OCI-LY1 (cell line): Measurements from ENCODE around the gene WNK2.
A peak's percentile ranks its signal among the peaks of the same experiment; 100 is the strongest.

Experiments used
- H2AFZ ChIP-seq: fragments of 200-600 bp; sonication (generic), shearing (Covaris generic); 2 replicates; pipeline ENCODE4 v1.6.0; 2014; ENCODE audit warnings: antibody characterized with exemption, mild to moderate bottlenecking, low read length
- H3F3A ChIP-seq: fragments of 200-600 bp; sonication (generic), shearing (Covaris generic); 2 replicates; pipeline ENCODE4 v1.6.0; 2014; ENCODE audit warnings: mild to moderate bottlenecking, antibody characterized with exemption, low read length, moderate library complexity; ENCODE audit not compliant: insufficient read depth
- H3K27ac ChIP-seq: fragments of 200-600 bp; sonication (generic); 2 replicates; pipeline ENCODE4 v1.5.1; 2014; ENCODE audit warnings: low read length, mixed run types, mild to moderate bottlenecking, low read depth; ENCODE audit not compliant: poor library complexity, severe bottlenecking
- H3K27me3 ChIP-seq: fragments of 200-600 bp; sonication (generic); 2 replicates; pipeline ENCODE4 v1.6.0; 2014; ENCODE audit warnings: antibody characterized with exemption, mild to moderate bottlenecking, low read length, moderate library complexity; ENCODE audit not compliant: insufficient read depth
- H3K36me3 ChIP-seq: fragments of 200-600 bp; sonication (generic); 2 replicates; pipeline ENCODE4 v1.6.1; 2014; ENCODE audit warnings: mild to moderate bottlenecking, antibody characterized with exemption, low read length, moderate library complexity, mixed read lengths; ENCODE audit not compliant: insufficient read depth
- H3K4me1 ChIP-seq: fragments of 200-600 bp; sonication (generic); 2 replicates; pipeline ENCODE4 v1.5.1; 2014; ENCODE audit warnings: mild to moderate bottlenecking, low read length, moderate library complexity; ENCODE audit not compliant: insufficient read depth, severe bottlenecking
- H3K4me2 ChIP-seq: fragments of 200-600 bp; sonication (generic), shearing (Covaris generic); 2 replicates; pipeline ENCODE4 v1.6.1; 2014; ENCODE audit warnings: low read length
- H3K4me3 ChIP-seq: fragments of 200-600 bp; sonication (generic); 2 replicates; pipeline ENCODE4 v1.5.1; 2014; ENCODE audit warnings: low read length, low read depth, mild to moderate bottlenecking, mixed read lengths; ENCODE audit not compliant: poor library complexity, severe bottlenecking
- H3K79me2 ChIP-seq: fragments of 200-600 bp; shearing (Covaris generic); 2 replicates; pipeline ENCODE4 v1.6.1; 2016; ENCODE audit warnings: mixed run types, low read length, mixed read lengths; ENCODE audit not compliant: insufficient read depth
- H3K9ac ChIP-seq: fragments of 200-600 bp; sonication (generic), shearing (Covaris generic); 2 replicates; pipeline ENCODE4 v1.6.1; 2014; ENCODE audit warnings: mild to moderate bottlenecking, low read length, mixed read lengths
- H3K9me2 ChIP-seq: fragments of 200-600 bp; sonication (generic), shearing (Covaris generic); 2 replicates; pipeline ENCODE4 v1.6.1; 2014; ENCODE audit warnings: low read depth, mild to moderate bottlenecking, low read length, mixed read lengths
- H3K9me3 ChIP-seq: fragments of 200-600 bp; shearing (Covaris generic); 2 replicates; pipeline ENCODE4 v1.6.1; 2014; ENCODE audit warnings: low read length, mixed read lengths
- H4K20me1 ChIP-seq: fragments of 200-600 bp; sonication (generic), shearing (Covaris generic); 2 replicates; pipeline ENCODE4 v1.6.0; 2016; ENCODE audit warnings: mild to moderate bottlenecking, low read length; ENCODE audit not compliant: insufficient read depth
- CTCF ChIP-seq: fragments of 200-600 bp; sonication (generic), shearing (Covaris generic); IDR thresholded peaks from 2 replicates; pipeline ENCODE4 v1.5.1; 2017; ENCODE audit warnings: mild to moderate bottlenecking, antibody characterized with exemption, low read length, moderate library complexity, mixed read lengths
- EZH2 ChIP-seq: fragments of 200-600 bp; sonication (generic), shearing (Covaris generic); IDR thresholded peaks from 2 replicates; pipeline ENCODE4 v1.8.0; 2017; ENCODE audit warnings: borderline replicate concordance, mixed run types, mild to moderate bottlenecking, antibody characterized with exemption, low read length, moderate library complexity, mixed read lengths

The WNK2 gene

DNA sequence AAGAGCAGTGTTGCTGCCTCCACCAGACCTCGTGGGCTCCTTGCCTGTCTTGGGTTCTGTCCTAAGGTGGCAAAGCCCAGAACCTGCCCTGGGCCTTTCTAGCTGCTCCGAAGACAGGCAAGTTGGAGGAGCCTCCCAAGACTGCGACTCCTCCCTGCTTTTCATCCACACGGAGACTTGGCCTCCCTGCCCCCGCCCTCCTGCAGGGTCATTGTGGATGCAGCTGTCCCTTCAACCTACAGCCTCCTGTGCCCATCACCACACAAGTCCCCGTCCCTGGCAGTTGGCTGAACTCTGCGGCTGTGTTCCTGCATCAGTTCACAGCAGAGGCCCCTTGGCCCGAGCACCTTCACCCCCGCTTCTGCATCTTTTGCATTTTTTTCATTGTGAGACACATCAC lies 59.2 kb downstream of the WNK2 start:
- Histone ChIP-seq H3F3A (no peaks in the 10 kb centered on the region), H3K27ac (no peak overlapping the region), H3K27me3 (no peaks in the 10 kb centered on the region), H3K9ac (no peak overlapping the region), H3K4me2 (no peak overlapping the region), H4K20me1 (no peaks in the 10 kb centered on the region), H3K9me2 (no peaks in the 10 kb centered on the region), H3K4me3 (no peak overlapping the region), H3K4me1 (peaks cover 32% of the 10 kb centered on the region), H2AFZ (no peak overlapping the region), H3K9me3 (no peaks in the 10 kb centered on the region), H3K36me3 (no peaks in the 10 kb centered on the region), H3K79me2 (no peaks in the 10 kb centered on the region)
- TF ChIP-seq EZH2 (no peak), CTCF (no peak)

DNA sequence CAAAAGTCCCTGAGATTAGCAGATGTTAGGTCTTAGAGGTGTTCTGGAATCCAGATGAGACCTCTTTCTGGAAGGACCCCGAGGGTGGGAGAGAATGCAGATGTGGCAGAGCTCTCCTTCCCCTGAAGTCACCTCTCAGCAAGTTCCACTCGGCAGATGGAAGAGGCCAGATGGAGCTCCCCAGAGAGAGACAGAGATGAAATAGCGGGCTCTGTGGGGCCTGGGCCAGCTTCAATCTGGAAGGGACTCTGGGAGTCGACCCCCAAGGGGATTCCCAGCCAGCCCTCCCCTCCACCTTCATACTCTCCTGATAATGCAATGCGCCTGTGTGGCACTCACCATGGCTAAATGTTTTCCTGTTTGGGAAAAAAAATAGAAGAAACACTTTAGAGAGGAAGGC lies 60.2 kb downstream of the WNK2 start:
- Histone ChIP-seq H4K20me1 (no peaks in the 10 kb centered on the region), H3F3A (no peaks in the 10 kb centered on the region), H3K4me3 (no peak overlapping the region), H3K9me3 (no peaks in the 10 kb centered on the region), H3K4me1 (peaks cover 32% of the 10 kb centered on the region), H3K9me2 (no peaks in the 10 kb centered on the region), H3K27ac (no peak overlapping the region), H3K9ac (no peak overlapping the region), H3K36me3 (no peaks in the 10 kb centered on the region), H3K27me3 (no peaks in the 10 kb centered on the region), H3K79me2 (no peaks in the 10 kb centered on the region), H3K4me2 (no peak overlapping the region), H2AFZ (no peak overlapping the region)
- TF ChIP-seq CTCF = no peak
- TF ChIP-seq EZH2 = no peak

- H3K9ac ChIP-seq = peak overlapping the region; percentile 14; the same call in 1 of the 2 replicates
- H3K4me3 ChIP-seq = no peak overlapping the region
- H3K27ac ChIP-seq = no peak overlapping the region
- H3K9me3 ChIP-seq = no peaks in the 10 kb centered on the region
- H3K4me1 ChIP-seq = peaks cover 32% of the 10 kb centered on the region
- no peaks in the 10 kb centered on the region for H3K27me3 ChIP-seq
- no peaks in the 10 kb centered on the region for H3K9me2 ChIP-seq
- peak overlapping the region; percentile 26; the same call in 1 of the 2 replicates for H3K4me2 ChIP-seq
- no peaks in the 10 kb centered on the region for H3K36me3 ChIP-seq
- TF ChIP-seq CTCF (no peak), EZH2 (no peak)
- H4K20me1 ChIP-seq = no peaks in the 10 kb centered on the region
- H2AFZ ChIP-seq = 0 out of 2 replicates have a peak overlapping the region, but pooled peaks have one; percentile 37
- H3F3A ChIP-seq = no peaks in the 10 kb centered on the region
- H3K79me2 ChIP-seq = no peaks in the 10 kb centered on the region
Observed at GRCh38 chr9:93244510-93245436, 60.8 kb downstream of the WNK2 start.
